ENCODE data around the gene NEK8. TPM values are rescaled to one million over a fixed set of nuclear protein-coding genes. Genes with fewer than 3 reads are reported as not detected.

The NEK8 gene
- total and polyA plus RNA-seq, 7 donors = 0.21 to 1.5 (median 0.80) TPM

- intact Hi-C loops (cut with DNase I) = loop anchor here (2.0 to 10.0 kb wide), 5 partner anchors 44 to 134 kb away; partner anchors contain the start of genes FAM222B (in 2 of the 2) and FLOT2 (in 2 of the 2)
- WGBS, 3 donors = 92 to 97% (median 93%) methylated on average over 1 of the region's 1 CpG
- ATAC-seq (peak; percentile 2 to 29 (median 27)), DNase-seq (no peak)
- no peaks in the 10 kb centered on the region for H3K27me3 ChIP-seq (ENCODE audit: insufficient read depth in 3 of 3, low read length in 2 of 3)
- no peak overlapping the region for H3K27ac ChIP-seq
- peaks cover 4 to 41% of the 10 kb centered on the region in 2 donors for H3K36me3 ChIP-seq (ENCODE audit: insufficient read depth in 1 of 2, low read depth in 1 of 2)
- TF ChIP-seq, protein P1, sequence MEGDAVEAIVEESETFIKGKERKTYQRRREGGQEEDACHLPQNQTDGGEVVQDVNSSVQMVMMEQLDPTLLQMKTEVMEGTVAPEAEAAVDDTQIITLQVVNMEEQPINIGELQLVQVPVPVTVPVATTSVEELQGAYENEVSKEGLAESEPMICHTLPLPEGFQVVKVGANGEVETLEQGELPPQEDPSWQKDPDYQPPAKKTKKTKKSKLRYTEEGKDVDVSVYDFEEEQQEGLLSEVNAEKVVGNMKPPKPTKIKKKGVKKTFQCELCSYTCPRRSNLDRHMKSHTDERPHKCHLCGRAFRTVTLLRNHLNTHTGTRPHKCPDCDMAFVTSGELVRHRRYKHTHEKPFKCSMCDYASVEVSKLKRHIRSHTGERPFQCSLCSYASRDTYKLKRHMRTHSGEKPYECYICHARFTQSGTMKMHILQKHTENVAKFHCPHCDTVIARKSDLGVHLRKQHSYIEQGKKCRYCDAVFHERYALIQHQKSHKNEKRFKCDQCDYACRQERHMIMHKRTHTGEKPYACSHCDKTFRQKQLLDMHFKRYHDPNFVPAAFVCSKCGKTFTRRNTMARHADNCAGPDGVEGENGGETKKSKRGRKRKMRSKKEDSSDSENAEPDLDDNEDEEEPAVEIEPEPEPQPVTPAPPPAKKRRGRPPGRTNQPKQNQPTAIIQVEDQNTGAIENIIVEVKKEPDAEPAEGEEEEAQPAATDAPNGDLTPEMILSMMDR (IDR thresholded peaks at IDR 0.05) = no peak
- H3K4me1 ChIP-seq = peaks cover 13% of the 10 kb centered on the region
- H3K9me3 ChIP-seq = no peaks in the 10 kb centered on the region
- H3K4me3 ChIP-seq = no peak overlapping the region
These were observed 34.7 kb downstream of the NEK8 start for GRCh38 chr17:28763137-28763799.

- H3K36me3 ChIP-seq (ENCODE audit: insufficient read depth in 1 of 2, low read depth in 1 of 2) = peaks cover 4 to 35% of the 10 kb centered on the region in 2 donors
- DNase-seq (peak; percentile 67 to 74), ATAC-seq (peak; percentile 36 to 68 (median 51))
- H3K4me1 ChIP-seq = peaks cover 13% of the 10 kb centered on the region
- 53 to 62% (median 56%) methylated on average over 5 of the region's 5 CpGs for WGBS, 3 donors
- intact Hi-C loops (cut with DNase I) = loop anchor here (2.0 to 10.0 kb wide), 5 partner anchors 43 to 133 kb away; partner anchors contain the start of genes FAM222B (in 2 of the 2) and FLOT2 (in 2 of the 2)
- TF ChIP-seq, protein P1 (IDR thresholded peaks at IDR 0.05) = peak; percentile 96
- no peak overlapping the region for H3K27ac ChIP-seq
- H3K9me3 ChIP-seq = no peaks in the 10 kb centered on the region
- no peak overlapping the region for H3K4me3 ChIP-seq
- H3K27me3 ChIP-seq (ENCODE audit: insufficient read depth in 3 of 3, low read length in 2 of 3) = no peaks in the 10 kb centered on the region
These were observed 35.2 kb downstream of the NEK8 start for GRCh38 chr17:28763804-28764266.

DNA sequence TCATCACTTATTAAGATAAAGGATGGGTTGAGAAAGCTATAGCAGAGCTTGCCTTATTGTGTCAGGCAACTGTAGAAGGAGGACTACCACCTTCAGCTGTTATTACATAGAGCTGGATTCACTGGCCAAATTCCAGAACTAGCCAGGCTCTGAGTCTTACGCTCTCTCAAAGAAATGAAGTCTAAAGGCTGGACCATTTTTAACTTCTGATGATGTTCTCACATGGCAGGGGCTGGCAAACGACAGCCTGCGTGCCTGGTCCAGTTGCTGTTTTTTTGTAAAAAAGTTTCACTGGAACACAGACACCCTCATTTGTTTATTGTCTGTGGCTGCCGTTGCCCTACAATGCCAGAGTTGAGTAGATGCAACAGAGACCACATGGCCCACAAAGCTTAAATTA, 36.5 kb downstream of the NEK8 start:
- TF ChIP-seq, protein P1 (IDR thresholded peaks at IDR 0.05) = no peak
- intact Hi-C loops (cut with DNase I) = loop anchor here in 1 of 2 donors (5.0 to 10.0 kb wide), 2 partner anchors 42 to 130 kb away; partner anchors contain the start of gene FLOT2
- Histone ChIP-seq H3K36me3 (ENCODE audit: insufficient read depth in 1 of 2, low read depth in 1 of 2) (peaks cover 4 to 23% of the 10 kb centered on the region in 2 donors), H3K27ac (no peak overlapping the region), H3K4me1 (peaks cover 13% of the 10 kb centered on the region), H3K4me3 (no peak overlapping the region), H3K27me3 (ENCODE audit: insufficient read depth in 3 of 3, low read length in 2 of 3) (no peaks in the 10 kb centered on the region), H3K9me3 (no peaks in the 10 kb centered on the region)
- DNase-seq (peak in 1 of 2 donors; percentile 14), ATAC-seq (no peak)
- 46 to 79% (median 60%) methylated on average over 4 of the region's 4 CpGs for WGBS, 3 donors

DNA sequence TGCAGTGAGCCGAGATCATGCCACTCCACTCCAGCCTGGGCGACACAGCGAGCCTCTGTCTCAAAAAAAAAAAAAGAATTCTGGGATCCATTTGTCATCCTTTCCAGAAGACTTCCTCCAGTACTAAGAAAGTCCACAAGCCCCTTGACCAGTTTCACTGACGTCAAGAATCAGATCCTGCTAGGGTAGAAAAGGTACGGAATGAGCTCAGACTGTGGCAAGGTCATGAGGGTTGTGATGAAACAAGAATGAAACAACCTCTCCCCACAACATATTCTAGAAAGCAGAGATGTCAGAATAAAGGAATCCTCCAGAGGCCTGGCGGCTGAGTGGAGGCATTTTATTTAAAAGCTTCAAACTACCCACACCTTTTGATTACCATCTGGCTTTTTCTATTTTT, 45.1 kb downstream of the NEK8 start:
- Histone ChIP-seq H3K27me3 (ENCODE audit: insufficient read depth in 3 of 3, low read length in 2 of 3) (no peaks in the 10 kb centered on the region), H3K9me3 (no peaks in the 10 kb centered on the region), H3K27ac (no peak overlapping the region), H3K4me3 (no peak overlapping the region), H3K36me3 (ENCODE audit: insufficient read depth in 1 of 2, low read depth in 1 of 2) (peaks cover 0 to 4% of the 10 kb centered on the region in 2 donors), H3K4me1 (peaks cover 6% of the 10 kb centered on the region)
- WGBS, 3 donors = 85 to 93% (median 92%) methylated on average over 6 of the region's 6 CpGs
- intact Hi-C loops (cut with DNase I) = no loop called here
- DNase-seq = no peak
- ATAC-seq = no peak
- TF ChIP-seq, protein P1 (IDR thresholded peaks at IDR 0.05) = no peak

Measured in psoas muscle (tissue), 8 donors.